HG03469 (cell line): ENCODE data around the gene UMAD1.
"Not testable (repeated sequence)": the region's sequence is repeated elsewhere in the genome, so short reads cannot be mapped to it uniquely, and the experiment has no call there.

Experiments
- ATAC-seq: cut with Tn5 transposase; IDR thresholded peaks from one replicate; pipeline ENCODE4 v1.9.1; 2021; ENCODE audit warnings: mild to moderate bottlenecking, moderate library complexity, moderate number of reproducible peaks; ENCODE audit not compliant: unreplicated experiment

Gene UMAD1

DNA sequence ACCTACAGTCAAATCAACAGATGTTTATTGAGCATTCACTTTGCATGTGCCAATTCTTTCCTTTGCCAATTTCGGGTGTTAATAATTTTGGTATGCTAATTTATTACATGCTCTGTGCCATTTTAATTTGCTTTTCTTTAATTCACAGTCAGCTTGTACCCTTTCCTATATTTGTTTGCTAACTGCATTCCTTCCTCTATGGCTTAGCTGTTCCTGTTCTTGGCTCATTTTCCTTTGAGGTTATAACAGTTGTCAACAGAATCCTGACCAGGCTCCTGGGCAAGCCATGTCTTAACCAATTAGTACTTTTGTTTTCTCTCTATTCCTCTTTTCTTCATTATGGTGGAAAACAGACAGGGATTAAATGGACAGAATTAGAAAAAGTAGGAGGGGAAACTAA, 151.5 kb downstream of the UMAD1 start:
- ATAC-seq = no peak

DNA sequence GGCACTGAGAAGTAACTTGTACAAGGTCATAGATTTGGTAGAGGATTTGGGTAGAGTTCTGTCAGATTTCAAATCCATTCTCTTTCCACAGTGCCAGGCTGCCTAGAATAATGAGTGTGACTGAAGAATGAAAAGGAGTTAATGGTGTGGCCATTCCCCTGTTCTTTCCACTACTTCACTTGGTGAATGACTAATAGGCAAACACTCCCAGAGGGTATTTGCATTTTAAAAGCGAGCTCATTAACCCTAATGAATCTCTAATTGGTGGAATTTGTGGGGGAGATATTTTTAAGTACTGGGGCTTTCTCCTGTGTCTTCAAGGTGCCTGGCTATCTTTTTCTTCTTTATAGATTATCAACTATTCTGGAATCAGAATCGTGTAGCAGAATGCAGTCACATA, 152.7 kb downstream of the UMAD1 start:
- no peak for ATAC-seq

DNA sequence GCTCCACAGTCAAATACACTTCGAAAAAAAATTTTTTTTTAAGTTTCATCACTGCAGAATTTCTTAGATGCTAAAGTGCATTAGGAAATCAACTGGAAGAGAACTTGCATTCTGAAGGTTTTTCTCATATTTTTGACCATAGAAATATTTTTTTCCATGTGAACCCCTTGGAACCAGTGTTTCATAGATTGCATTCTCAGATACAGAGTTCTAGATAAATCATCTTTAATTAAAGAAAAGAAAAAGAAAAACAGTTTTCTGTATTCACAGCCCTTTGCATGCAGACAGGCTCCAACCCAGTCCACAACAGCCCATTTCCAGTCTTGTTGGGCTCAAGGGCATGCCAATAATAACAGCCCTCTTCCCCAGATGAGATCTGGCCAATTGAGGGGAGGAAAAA, 153.4 kb downstream of the UMAD1 start:
- ATAC-seq = no peak

DNA sequence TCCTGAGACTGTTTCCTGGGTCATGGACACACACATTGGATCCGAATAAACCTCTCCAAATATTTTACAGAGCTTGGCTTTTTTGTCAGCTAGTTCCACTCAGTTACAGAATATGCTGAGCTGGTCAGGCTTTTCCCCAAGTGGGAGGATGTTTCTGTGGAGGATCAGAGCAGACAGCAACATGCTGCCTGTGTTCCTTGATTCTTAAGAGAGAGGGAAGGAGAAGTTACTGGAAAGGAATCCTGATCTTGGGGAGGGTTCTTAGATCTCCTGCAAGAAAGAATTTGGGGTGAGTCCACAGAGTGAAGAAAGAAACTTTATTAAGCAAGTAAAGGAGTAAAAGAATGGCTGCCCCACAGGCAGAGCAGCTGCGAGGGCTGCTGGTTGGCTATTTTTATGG, 154.7 kb downstream of the UMAD1 start:
- ATAC-seq = no peak

DNA sequence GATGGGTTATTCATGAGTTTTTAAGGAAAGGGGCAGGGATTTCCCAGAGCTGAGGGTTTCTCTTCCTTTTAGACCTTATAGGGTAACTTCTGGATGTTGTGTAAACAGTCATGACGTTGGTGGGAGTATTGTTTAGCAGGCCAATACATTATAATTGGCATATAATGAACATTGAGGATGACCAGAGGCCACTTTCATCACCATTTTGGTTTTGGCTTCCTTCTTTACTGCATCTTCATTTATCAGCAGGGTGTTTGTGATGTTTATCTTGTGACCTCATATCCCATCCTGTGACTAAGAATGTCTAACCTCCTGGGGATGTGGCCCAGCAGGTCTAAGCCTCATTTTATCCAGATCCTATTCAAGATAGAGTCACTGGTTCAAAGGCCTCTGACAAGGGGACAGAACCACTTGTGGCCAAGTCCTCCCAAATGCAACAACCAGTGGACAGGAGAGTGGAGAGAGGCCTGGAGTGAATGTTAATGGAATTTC, 155.1 kb downstream of the UMAD1 start:
- no peak for ATAC-seq

DNA sequence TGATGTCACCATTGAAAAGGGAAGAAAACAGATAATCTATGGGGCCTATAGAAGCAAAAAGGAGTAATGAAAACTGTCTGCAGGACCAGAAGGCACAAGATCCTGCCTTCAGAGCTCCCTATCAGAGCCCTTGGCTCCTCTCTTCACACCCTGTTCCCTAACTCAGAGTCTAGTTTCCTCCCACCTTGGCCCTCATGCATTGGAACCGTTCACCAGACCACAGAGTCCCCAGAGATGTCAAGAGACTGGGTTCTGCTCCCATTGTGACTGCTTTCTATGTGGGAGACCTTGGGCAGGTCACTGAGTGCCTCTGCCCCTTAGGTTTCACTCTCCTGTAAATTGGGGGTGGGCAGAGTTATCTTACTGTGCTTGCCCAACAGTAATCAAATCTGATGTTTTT, 158.0 kb downstream of the UMAD1 start:
- peak; percentile 64 for ATAC-seq

DNA sequence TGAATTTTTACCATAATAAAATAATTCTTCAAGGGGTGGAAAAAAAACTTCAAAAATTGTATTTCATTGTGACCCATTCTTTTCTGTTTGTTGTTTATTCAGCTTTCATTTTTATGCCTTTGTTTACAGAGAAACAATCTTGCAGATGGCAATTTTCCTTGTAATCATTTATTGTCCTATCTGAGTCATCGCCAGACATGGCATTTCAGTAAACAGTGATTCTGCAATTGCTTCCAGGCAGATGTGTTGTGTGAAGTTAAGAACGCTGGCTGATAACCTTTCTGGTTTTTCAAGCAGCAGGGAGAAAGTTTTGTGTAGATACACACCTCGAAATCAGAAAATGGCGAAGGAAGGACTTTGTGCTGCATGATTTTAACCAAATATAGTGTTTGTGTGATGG, 158.6 kb downstream of the UMAD1 start:
- no peak for ATAC-seq

DNA sequence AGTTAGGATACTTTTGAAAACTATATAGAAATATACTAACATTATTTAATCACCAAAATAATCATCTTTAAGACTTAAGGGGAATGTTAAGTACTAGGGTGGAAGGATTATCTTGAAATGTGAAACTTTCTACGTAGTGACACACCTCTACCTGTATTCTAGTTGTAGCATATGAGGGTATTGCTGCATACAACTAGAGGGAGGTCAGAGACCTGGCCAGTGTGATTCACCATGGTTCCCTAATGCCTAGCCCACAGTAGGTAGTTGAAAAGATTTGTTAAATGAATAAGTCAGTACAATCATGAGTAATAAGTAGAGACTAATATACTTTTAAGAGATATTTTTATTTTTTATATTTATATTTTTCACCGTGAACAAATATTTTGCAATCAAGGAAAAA, 162.0 kb downstream of the UMAD1 start:
- ATAC-seq = no peak

DNA sequence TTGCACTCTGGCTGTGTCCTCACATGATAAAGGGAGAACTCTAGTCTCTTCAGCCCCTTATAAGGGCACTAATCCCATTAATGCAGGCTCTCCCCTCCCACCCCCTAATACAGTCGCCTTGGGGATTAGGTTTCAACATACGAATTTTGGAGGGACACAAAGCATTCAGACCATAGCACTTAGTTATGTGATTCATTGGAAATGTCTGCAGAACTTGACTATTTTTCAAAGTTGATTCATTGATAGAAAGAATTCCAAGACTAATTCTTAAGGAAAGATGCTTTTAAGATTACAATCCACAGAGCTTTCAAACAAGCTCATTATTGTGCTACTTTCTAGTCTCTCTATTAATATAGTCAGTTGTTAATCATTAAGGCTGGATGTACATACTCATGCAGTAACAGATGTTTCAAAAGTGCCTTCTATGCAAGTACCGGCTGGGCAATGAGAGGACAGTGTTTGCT, 163.2 kb downstream of the UMAD1 start:
- no peak for ATAC-seq

DNA sequence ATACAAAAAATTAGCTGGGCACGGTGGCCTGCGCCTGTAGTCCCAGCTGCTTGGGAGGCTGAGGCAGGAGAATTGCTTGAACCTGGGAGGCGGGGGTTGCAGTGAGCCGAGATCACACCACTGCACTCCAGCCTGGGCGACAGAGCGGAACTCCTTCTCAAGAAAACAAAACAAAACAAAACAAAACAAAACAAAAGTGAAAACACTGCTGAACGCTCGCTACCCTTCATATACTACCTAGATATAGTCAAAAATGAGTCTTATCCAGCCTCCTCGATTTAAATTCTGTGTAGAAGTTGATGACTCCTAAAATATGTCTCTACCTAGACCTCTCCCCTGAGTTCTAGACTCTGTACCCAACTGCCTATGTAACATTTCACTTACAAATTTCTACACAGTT, 164.3 kb downstream of the UMAD1 start:
- ATAC-seq = not testable (repeated sequence)

DNA sequence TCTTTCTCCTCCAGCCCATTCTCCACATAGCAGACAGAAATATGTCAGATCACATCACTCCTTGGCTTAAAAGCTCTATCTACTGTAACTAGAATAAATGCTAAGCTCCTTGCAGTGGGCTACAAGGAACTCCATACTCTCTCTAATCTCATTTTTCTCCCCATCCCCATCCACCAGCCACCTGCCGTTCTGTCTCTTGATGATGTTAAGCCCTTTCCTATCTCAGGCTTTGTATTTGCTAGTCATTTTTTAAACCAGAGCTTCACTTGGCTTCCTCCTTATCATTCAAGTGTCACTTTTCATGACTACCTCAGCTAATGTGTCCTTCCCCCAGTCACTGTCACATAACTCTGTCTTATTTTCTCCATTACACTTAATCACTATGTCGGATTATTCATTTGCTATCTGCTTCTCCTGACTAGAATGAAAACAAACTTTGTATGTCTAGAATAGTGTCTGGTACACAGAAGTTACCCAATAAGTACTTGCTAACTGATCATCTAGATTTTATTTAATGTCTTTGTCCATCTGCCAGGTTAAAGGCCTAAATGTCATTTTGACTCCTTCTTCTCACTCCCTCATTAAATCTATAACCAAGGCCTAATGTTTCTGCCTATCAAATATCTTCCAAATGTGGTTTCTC, 165.1 kb downstream of the UMAD1 start:
- no peak for ATAC-seq

DNA sequence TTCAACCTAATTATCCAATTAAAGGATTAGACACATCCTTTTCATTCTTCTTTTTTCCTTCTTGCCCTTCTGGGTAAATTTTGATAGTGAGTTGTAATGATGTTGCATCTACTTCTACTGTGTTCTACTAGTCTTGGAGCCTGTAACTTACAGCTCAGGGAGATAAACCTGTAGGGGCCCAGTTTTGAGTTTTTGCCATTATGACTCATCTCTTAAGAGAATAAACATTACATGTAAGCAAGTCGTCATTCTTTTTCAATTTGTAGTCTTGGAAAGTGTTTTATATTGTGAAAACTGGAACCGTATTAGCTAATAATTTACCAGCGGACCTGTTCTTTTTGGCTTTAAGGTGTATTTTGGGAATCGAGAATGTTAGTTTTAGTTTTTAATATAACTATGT, 167.6 kb downstream of the UMAD1 start:
- ATAC-seq = no peak

DNA sequence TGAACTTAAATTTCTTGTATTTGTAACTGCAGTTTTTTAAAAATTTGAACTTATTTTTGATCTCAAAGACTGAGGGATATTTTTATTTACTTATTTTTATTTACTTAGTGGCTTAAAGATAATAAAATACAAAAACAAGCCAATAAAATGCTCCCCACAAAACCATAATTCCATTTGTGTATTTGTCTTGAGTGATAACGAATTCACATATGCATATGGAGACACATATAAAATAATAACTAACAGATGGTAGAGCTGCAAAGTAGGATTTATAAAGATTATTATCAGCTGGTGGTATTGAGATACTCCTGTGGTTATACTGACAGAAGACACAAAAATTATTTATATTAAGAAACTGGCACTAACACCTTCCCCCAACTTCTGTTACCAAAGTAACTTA, 168.1 kb downstream of the UMAD1 start:
- no peak for ATAC-seq

DNA sequence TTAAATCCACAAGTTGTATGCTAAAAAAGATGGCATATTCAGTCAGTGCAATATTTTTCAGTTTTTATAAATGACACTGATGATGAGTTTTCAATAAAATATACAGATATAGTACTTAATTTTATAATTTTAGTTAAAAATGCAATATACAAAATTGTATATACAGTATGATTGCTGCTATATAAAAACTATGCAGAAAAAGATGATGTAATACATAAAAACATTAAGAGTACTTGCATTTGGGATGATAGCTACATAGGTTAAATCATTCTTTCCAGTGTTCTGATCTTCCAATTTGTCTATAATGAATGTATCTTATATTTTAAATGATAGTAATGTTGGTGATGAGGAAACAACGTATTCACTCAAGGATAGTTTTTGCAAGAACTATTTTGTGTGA, 169.8 kb downstream of the UMAD1 start:
- no peak for ATAC-seq

DNA sequence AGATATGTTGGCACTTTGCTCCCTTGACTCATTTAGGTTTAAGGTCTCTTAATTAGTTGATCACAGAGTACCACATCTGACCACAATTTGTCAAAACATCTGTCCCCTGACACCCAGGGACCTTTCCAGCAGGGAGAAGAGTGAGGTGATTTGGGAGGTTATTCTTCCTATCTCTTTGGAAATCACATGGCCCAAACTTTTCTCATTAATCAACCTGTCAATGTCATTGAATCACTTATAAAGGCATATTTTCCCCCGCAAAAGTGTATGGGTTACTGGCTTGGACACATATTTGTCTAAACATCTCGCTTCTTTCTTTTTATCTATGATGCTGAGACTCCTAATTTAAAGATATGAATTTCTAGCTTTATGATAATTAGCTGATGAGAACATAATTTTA, 170.3 kb downstream of the UMAD1 start:
- ATAC-seq = no peak

DNA sequence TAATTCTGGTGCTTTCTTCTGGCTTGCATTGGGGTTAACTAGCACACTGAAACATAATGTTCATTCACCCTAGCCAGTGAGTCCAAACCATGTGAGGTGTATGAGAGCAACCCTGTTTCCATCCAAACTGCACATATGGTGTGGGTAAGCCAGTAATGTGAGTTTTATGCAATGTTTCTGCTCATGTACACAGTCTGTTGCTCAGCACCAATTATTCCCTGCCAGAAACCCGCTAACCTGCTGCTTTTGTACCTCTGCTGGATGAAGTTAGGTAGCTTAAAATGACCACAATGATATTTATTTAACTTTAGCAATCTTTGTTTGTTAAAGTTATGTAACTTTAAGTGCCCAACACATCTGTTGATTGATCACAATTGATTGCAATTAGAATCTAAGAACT, 171.6 kb downstream of the UMAD1 start:
- ATAC-seq = no peak

DNA sequence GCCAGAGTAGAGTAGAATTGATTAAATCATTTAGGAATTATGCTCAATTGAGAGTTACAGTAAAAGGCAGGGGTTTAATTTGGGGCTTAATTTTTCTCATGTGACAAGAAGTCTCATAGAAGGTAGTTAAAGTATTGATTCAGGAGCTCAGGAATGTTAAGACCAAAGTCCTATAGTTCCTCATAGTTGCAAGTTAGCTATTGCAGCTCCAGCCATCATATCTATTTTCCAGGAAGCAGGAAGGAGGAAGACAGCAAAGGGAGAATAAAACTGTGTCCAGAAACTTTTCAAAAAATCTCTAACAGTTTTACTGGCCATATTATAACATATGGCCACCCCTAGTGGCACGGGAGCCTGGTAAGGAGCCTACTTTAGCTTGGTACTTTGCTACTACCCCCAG, 174.8 kb downstream of the UMAD1 start:
- ATAC-seq = no peak

DNA sequence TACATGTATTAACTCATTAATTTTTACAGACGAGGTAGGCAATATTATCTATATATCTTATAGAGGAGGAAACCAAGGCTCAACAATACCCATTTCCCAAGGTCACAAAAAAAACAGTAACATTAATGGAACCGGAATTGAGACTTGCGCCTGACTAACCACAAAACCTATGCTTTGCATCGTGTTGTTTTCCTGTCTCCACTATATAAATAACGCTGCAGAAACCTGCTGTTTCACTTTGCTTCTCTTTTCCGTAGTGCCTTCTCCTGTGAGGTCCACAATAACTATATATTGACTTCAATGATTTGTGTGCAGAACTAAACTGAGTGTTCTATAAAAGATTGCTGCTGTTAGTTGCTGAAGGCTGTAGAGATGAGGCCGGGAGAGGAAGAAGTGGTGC, 175.5 kb downstream of the UMAD1 start:
- peak; percentile 35 for ATAC-seq

DNA sequence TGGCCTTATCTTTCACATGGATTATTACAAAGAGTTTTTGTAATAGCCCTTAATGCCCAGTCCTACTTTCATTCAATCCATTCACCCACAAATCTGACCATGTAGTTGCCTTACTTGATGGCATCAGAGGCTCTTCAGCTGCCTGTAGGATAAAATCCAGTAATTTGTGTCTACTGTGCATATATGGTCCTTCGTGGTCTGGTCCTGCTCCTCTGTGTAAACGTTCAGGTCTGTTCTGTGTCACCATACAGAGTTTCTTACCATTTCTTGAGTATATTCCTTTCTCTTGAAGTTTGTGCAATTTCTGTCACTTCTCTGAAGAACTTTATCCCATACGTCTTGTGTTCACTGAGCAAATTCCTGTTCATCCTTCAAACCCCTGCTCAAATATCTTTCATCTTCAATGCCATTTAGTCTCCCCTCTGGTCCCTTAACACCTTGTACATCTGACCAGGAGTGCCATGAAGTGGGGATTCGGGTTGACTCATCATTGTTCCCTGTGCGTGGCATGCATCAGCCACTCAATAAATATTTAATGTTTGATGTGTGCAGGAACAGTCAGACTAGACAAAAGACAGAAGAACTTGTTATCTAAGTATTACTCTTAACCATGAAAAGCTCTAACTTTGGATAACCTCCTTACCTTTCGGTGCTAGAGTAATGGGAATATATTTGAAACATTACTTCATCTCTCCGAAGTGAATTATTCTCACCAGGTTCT, 176.4 kb downstream of the UMAD1 start:
- no peak for ATAC-seq

DNA sequence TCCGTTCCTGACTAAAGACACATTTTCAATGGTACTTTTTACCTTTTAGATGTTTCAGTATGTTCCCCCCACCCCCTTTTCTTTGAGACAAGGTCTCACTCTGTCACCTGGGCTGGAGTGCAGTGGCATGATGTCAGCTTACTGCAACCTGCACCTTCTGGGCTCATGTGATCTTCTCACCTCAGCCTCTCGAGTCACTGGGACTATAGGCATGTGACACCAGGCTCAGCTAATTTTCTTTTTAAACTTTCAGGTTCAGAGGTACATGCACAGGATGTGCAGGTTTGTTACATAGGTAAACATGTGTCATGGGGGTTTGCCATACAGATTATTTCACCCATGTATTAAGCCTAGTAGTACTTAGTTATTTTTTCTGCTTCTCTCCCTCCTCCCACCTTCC, 177.2 kb downstream of the UMAD1 start:
- no peak for ATAC-seq

DNA sequence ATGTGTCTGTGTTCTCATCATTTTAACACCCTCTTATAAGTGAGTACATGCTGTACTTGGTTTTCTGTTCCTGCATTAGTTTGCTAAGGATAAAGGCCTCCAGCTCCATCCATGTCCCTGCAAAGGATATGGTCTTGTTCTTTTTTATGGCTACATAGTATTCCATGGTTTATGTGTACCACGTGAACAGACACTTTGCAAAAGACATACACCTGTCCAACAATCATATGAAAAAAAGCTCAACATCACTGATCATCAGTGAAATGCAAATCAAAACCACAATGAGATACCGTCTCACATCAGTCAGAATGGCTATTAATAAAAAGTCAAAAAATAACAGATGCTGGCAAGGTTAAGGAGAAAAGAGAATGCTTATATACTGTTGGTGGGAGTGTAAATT, 177.6 kb downstream of the UMAD1 start:
- ATAC-seq = not testable (repeated sequence)

DNA sequence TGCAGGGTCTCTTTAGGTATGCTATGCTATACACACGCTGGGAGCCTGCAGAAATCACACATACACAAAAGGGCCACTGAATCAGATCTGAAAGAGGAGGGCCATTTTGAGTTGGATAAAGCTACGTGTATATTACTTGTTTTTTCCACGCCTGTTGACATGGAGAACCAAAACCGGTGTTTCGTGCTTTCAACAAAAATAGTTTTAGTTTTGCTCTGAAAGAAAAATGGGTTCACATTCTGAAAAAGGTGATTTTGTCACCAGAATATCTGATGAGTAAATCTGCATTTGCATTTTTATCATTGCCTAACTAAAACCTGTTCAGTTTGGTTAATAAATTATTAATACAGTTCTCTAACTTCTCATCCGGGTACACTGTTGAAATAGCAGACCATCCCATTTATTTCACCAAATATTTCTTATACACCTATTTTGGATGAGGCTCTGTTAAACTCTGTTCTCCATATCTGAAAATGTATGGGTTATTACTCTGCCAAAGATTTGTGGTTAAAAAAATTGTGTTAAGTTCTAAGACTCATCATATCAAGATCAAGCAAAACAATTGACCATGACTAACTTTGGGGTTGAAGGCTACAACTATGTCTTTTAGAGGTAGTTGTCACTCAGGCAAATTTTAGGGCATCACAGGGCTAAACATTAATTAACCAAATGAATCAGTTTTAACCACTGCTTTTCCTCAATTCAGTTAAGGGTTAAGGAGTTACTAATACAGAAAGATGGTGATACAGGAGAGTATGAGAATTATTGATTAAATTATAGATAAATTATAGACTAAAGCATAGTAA, 179.1 kb downstream of the UMAD1 start:
- peak; percentile 29 for ATAC-seq
